Astrocyte (in vitro differentiated cells and primary cell): ENCODE results near the gene CCDC74A. TPM values are rescaled to one million over a fixed set of nuclear protein-coding genes. Genes with fewer than 3 reads are reported as not detected.
"Not testable (repeated sequence)": the region's sequence is repeated elsewhere in the genome, so short reads cannot be mapped to it uniquely, and the experiment has no call there.

ENCODE experiments used
- DNase-seq: peaks from one replicate; pipeline ENCODE4 v3.0.0-alpha.2; 2010; ENCODE audit warnings: low read depth
- FAIRE-seq: peaks from 2 replicates; lab custom pipeline; 2011; peaks lifted over from hg19 to GRCh38; lab: Jason Lieb, UNC
- H2AFZ ChIP-seq: 2 replicates; pipeline ENCODE4 v1.6.0; 2012; ENCODE audit warnings: low read depth, low read length, inconsistent platforms
- H3K27ac ChIP-seq: 2 replicates; pipeline ENCODE4 v1.5.1; 2011; ENCODE audit warnings: low read depth, low read length, inconsistent platforms
- H3K27me3 ChIP-seq: 2 replicates; pipeline ENCODE4 v1.6.0; 2011; ENCODE audit warnings: low read length, inconsistent platforms; ENCODE audit not compliant: insufficient read depth
- H3K36me3 ChIP-seq: 2 replicates; pipeline ENCODE4 v1.5.1; 2011; ENCODE audit warnings: low read length, inconsistent platforms; ENCODE audit not compliant: insufficient read depth
- H3K4me1 ChIP-seq: 2 replicates; pipeline ENCODE4 v1.5.1; 2011; ENCODE audit warnings: low read length, inconsistent platforms; ENCODE audit not compliant: insufficient read depth
- H3K4me2 ChIP-seq: 2 replicates; pipeline ENCODE4 v1.6.0; 2012; ENCODE audit warnings: low read length, inconsistent platforms
- H3K4me3 ChIP-seq: 2 replicates; pipeline ENCODE4 v1.5.1; 2011; ENCODE audit warnings: low read depth, mild to moderate bottlenecking, low read length, inconsistent platforms; ENCODE audit not compliant: insufficient read depth
- H3K79me2 ChIP-seq: 2 replicates; pipeline ENCODE4 v1.6.0; 2012; ENCODE audit warnings: mild to moderate bottlenecking, low read length, inconsistent platforms; ENCODE audit not compliant: insufficient read depth
- H3K9ac ChIP-seq: 2 replicates; pipeline ENCODE4 v1.6.0; 2012; ENCODE audit warnings: mild to moderate bottlenecking, low read length, inconsistent platforms
- H3K9me3 ChIP-seq: 2 replicates; pipeline ENCODE4 v1.5.1; 2012; ENCODE audit warnings: low read depth, mild to moderate bottlenecking, low read length, inconsistent platforms; ENCODE audit not compliant: insufficient read depth
- H4K20me1 ChIP-seq: 2 replicates; pipeline ENCODE4 v1.6.0; 2012; ENCODE audit warnings: low read length, inconsistent platforms; ENCODE audit not compliant: insufficient read depth
- H3K27ac Mint-ChIP-seq: one replicate; pipeline ENCODE4 v1.8.0; 2021; ENCODE audit warnings: mild to moderate bottlenecking, mixed read lengths; ENCODE audit not compliant: unreplicated experiment
- H3K27me3 Mint-ChIP-seq: one replicate; pipeline ENCODE4 v1.8.0; 2021; ENCODE audit warnings: low read depth, mixed read lengths; ENCODE audit not compliant: unreplicated experiment
- H3K36me3 Mint-ChIP-seq: one replicate; pipeline ENCODE4 v1.8.0; 2021; ENCODE audit warnings: low read depth, mixed read lengths; ENCODE audit not compliant: unreplicated experiment
- H3K4me1 Mint-ChIP-seq: one replicate; pipeline ENCODE4 v1.8.0; 2021; ENCODE audit warnings: low read depth, mixed read lengths; ENCODE audit not compliant: unreplicated experiment
- H3K4me3 Mint-ChIP-seq: one replicate; pipeline ENCODE4 v1.8.0; 2021; ENCODE audit warnings: mild to moderate bottlenecking, moderate library complexity, mixed read lengths; ENCODE audit not compliant: unreplicated experiment
- H3K9me3 Mint-ChIP-seq: one replicate; pipeline ENCODE4 v1.8.0; 2021; ENCODE audit warnings: mild to moderate bottlenecking, mixed read lengths; ENCODE audit not compliant: unreplicated experiment
- EZH2 ChIP-seq: IDR thresholded peaks from 2 replicates; pipeline ENCODE4 v1.6.1; 2012; ENCODE audit warnings: mild to moderate bottlenecking, low read length, inconsistent platforms; ENCODE audit not compliant: insufficient read depth
- total RNA-seq: library from RNA; stranded (reverse); gene quantifications from 2 replicates; pipeline ENCODE4 v1.2.1, GENCODE V29; 2021
- TF ChIP-seq, protein P1 (sequence below): IDR thresholded peaks from 2 replicates; pipeline ENCODE4 v1.5.1; 2011; ENCODE audit warnings: low read depth, mild to moderate bottlenecking, inconsistent platforms, low read length, moderate library complexity; ENCODE audit not compliant: insufficient read depth

The CCDC74A gene
- total RNA-seq, 1 donor from 2014 or later, result 7.2 TPM

DNA sequence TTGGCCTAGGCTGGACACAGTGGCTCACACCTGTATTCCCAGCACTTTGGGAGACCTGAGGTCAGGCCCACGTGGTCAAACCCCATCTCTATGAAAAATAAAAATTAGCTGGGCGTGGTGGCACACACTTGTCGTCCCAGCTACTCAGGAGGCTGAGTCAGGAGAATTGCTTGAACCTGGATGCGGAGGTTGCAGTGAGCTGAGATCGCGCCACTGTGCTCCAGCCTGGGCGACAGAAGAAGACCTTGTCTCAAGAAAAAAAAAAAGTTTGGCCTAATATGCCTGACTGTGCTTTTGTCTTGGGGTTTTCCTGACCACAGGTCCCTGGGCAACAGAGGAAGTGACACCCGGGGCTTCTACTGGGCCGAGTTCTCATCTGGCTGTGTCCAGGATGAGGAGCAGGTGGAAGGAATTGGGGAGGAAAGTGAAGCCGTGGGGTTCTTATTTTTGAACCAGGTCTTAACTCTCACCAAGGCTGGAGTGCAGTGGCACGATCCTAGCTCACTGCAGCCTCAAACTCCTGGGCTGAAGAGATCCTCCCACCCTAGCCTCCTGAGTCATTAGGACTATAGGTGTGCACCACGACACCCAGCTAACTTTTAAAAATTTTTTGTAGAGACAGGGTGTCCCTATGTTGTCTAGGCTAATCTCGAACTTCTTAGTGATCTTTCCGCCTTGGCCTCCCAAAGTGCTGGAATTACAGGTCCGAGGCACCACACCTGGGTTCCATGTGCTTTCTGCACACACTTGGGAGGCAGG, 13.1 kb upstream of the CCDC74A start:
- H3K27ac ChIP-seq, H3K4me3 ChIP-seq, H3K36me3 Mint-ChIP-seq, H3K4me3 Mint-ChIP-seq, H2AFZ ChIP-seq, H3K9me3 Mint-ChIP-seq, H3K4me1 ChIP-seq, H3K27ac Mint-ChIP-seq, DNase-seq, H3K9ac ChIP-seq, H3K4me1 Mint-ChIP-seq, FAIRE-seq, H3K9me3 ChIP-seq, H3K36me3 ChIP-seq, H3K27me3 ChIP-seq, H3K4me2 ChIP-seq, H4K20me1 ChIP-seq, H3K79me2 ChIP-seq, H3K27me3 Mint-ChIP-seq: not testable (repeated sequence)

DNA sequence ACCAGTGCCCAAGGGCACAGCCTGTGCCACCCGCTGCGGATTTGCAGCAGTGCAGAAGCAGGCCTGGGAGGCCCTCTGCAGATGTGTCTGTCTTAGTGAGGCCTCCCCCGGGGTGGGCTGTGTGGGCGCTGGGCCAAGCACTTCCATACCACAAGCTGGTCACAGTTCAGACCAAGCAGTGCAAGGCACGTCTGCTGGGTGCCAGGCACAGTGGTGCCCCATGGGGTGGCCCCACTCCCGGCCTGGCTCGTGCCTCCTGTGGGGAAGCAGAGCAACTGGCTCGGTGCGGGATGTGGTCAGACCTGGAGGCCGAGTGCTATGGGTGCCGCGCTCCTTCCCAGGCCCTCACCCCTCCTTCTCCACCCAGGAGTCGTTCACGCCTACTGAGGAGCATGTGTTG, 12.5 kb upstream of the CCDC74A start:
- H3K27me3 ChIP-seq, H3K79me2 ChIP-seq, H3K4me2 ChIP-seq, H3K4me3 Mint-ChIP-seq, H3K36me3 ChIP-seq, DNase-seq, H3K9me3 ChIP-seq, H4K20me1 ChIP-seq, H3K27ac ChIP-seq, H3K9me3 Mint-ChIP-seq, H3K27ac Mint-ChIP-seq, H2AFZ ChIP-seq, FAIRE-seq, H3K27me3 Mint-ChIP-seq, H3K4me1 ChIP-seq, H3K4me1 Mint-ChIP-seq, H3K36me3 Mint-ChIP-seq, H3K9ac ChIP-seq, H3K4me3 ChIP-seq: not testable (repeated sequence)

DNA sequence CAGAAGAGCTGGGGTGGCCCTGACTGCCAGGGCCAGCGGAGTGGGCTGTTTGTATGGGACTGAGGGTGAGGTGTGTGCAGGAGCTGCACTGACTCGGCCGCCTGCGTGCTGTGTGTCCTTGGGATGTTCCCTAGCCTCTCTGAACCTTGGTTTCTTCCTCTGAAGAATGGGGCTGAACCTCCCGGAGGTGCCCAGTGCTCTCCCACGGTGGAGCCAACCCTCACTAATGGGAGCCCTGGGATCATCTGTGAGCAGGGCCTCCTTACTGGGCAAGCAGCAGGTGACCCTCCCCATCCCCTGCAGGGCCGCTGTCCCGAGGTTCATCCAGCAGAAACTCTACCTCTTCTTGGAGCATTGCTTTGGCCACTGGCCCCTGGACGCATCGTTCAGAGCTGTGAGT, 11.7 kb upstream of the CCDC74A start:
- no peak for FAIRE-seq
- H3K27me3 Mint-ChIP-seq, result no peaks in the 10 kb centered on the region
- no peak for DNase-seq
- H3K4me2 ChIP-seq, result no peak overlapping the region
- H3K4me1 ChIP-seq, result peaks cover 2% of the 10 kb centered on the region
- no peak overlapping the region for H3K27ac Mint-ChIP-seq
- no peaks in the 10 kb centered on the region for H3K36me3 ChIP-seq
- H3K4me3 ChIP-seq, result no peak overlapping the region
- H3K27ac ChIP-seq, result no peak overlapping the region
- H3K4me1 Mint-ChIP-seq, result peaks cover 8% of the 10 kb centered on the region
- H3K9me3 ChIP-seq, result no peaks in the 10 kb centered on the region
- H4K20me1 ChIP-seq, result no peaks in the 10 kb centered on the region
- no peaks in the 10 kb centered on the region for H3K9me3 Mint-ChIP-seq
- no peaks in the 10 kb centered on the region for H3K27me3 ChIP-seq
- no peak overlapping the region for H2AFZ ChIP-seq
- H3K36me3 Mint-ChIP-seq, result peaks cover 7% of the 10 kb centered on the region
- H3K9ac ChIP-seq, result no peak overlapping the region
- TF ChIP-seq, protein P1, sequence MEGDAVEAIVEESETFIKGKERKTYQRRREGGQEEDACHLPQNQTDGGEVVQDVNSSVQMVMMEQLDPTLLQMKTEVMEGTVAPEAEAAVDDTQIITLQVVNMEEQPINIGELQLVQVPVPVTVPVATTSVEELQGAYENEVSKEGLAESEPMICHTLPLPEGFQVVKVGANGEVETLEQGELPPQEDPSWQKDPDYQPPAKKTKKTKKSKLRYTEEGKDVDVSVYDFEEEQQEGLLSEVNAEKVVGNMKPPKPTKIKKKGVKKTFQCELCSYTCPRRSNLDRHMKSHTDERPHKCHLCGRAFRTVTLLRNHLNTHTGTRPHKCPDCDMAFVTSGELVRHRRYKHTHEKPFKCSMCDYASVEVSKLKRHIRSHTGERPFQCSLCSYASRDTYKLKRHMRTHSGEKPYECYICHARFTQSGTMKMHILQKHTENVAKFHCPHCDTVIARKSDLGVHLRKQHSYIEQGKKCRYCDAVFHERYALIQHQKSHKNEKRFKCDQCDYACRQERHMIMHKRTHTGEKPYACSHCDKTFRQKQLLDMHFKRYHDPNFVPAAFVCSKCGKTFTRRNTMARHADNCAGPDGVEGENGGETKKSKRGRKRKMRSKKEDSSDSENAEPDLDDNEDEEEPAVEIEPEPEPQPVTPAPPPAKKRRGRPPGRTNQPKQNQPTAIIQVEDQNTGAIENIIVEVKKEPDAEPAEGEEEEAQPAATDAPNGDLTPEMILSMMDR, result no peak
- no peak for TF ChIP-seq EZH2
- no peak overlapping the region for H3K4me3 Mint-ChIP-seq
- H3K79me2 ChIP-seq, result no peaks in the 10 kb centered on the region

DNA sequence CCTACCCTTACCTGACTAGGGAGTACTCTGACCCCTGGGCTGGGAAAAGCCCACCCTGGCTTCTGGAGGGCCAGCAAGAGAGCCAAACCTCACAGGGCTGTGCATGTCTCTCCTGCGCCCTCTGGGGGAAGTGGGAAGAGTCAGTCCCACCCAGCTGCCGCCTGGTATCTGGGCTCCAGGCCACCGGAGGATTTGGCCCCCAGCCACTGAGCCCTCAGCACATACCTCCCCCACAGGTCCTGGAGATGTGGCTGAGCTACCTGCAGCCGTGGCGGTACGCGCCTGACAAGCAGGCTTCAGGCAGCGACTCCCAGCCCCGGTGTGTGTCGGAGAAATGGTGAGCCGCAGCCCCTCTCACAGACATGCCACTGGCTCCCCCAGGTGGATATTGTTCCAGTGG, 11.1 kb upstream of the CCDC74A start:
- not testable (repeated sequence) for H3K79me2 ChIP-seq, H4K20me1 ChIP-seq, H3K27me3 ChIP-seq, H2AFZ ChIP-seq, H3K4me1 Mint-ChIP-seq, H3K4me3 Mint-ChIP-seq, H3K4me1 ChIP-seq, H3K9me3 Mint-ChIP-seq, H3K27me3 Mint-ChIP-seq, H3K4me2 ChIP-seq, DNase-seq, H3K36me3 ChIP-seq, H3K4me3 ChIP-seq, H3K9me3 ChIP-seq, H3K9ac ChIP-seq, H3K27ac Mint-ChIP-seq, H3K27ac ChIP-seq, FAIRE-seq, H3K36me3 Mint-ChIP-seq
